Hepatocyte (in vitro differentiated cells): ENCODE results near the gene PACS1.

Experiments
- CTCF ChIP-seq: fragments of 200-600 bp; sonication (generic); IDR thresholded peaks from 2 replicates; pipeline ENCODE4 v1.5.1; 2016; ENCODE audit warnings: antibody characterized with exemption, mild to moderate bottlenecking; ENCODE audit not compliant: poor library complexity
- EZH2 ChIP-seq: fragments of 200-600 bp; sonication (generic); IDR thresholded peaks from 2 replicates; pipeline ENCODE4 v1.6.1; 2016; ENCODE audit warnings: antibody characterized with exemption, mild to moderate bottlenecking, borderline replicate concordance

- no peak for TF ChIP-seq CTCF
- TF ChIP-seq EZH2, result no peak
Observed at GRCh38 chr11:66047541-66048365, 22.3 kb upstream of the PACS1 start.
